Mesenteric fat pad (tissue), 1 donor: ENCODE results near the gene IKZF1. TPM values are rescaled to one million over a fixed set of nuclear protein-coding genes. Genes with fewer than 3 reads are reported as not detected.

ENCODE experiments used
- DNase-seq: peaks from one replicate; pipeline ENCODE4 v3.0.0-alpha.2; 2020; ENCODE audit warnings: low spot score
- long read RNA-seq: library from polyadenylated mRNA; unstranded; transcript quantifications from one replicate; pipeline ENCODE4 v2.0.0, GENCODE V29; 2020
- total RNA-seq: library from RNA; stranded (reverse); fragmentation: NEBNext Ultra II Directional; extraction: Animal tissue kit (Norgen Biotek cat#: 25700); gene quantifications from one replicate; pipeline ENCODE4 v1.2.1, GENCODE V29; 2021
- donor health status: DM: yes; HTN: yes; CAD: no.

Gene IKZF1
- 22.0 TPM for total RNA-seq
- long read RNA-seq, partial matches to known transcripts, result 3 of 12 reads
- long read RNA-seq, other reads (novel, unspliced or antisense), result 7 of 12 reads

DNA sequence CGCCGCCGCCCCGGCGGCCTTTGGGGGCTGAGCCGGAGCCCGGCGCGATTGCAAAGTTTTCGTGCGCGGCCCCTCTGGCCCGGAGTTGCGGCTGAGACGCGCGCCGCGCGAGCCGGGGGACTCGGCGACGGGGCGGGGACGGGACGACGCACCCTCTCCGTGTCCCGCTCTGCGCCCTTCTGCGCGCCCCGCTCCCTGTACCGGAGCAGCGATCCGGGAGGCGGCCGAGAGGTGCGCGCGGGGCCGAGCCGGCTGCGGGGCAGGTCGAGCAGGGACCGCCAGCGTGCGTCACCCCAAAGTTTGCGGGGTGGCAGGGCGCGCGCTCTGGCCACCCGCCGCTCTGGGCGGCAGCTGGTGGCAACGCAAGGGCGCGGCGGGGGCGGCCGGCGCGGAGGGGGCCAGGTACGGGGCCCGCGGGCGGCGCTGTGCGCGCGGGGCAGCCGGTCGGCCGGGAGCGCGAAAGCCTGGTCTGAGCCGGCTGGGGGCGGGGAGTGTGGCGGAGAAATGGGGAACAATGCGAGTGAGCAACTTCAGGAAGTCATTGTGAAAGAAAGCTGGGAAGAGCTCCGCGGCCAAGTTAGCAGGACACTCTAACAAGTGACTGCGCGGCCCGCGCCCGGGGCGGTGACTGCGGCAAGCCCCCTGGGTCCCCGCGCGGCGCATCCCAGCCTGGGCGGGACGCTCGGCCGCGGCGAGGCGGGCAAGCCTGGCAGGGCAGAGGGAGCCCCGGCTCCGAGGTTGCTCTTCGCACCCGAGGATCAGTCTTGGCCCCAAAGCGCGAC lies at the start of gene IKZF1:
IKZF1 (plus strand) TSS at position 588 of the 782 bp plus-strand sequence. CDS start 14,346 bp downstream, outside the sequence.
- DNase-seq, result no peak

DNA sequence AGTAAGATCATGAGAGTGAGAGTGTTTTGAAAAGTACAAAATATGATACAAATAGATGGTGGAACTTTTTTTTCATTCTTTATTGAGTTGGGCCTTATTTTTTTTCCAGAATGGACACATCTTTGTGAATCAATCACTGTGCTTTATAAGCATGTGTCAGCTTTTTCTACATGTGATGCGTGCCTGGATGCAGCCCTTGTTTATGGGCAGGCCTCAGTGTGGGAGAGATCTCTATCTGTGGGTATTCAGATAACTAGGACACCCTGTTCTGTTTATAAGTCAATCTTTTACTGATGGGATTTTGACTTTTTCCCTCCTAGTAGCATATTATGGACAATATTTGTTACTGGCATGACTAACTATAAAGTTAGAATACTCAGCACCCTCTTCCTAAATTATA lies 42.9 kb upstream of the IKZF1 start:
- DNase-seq, result no peak

DNA sequence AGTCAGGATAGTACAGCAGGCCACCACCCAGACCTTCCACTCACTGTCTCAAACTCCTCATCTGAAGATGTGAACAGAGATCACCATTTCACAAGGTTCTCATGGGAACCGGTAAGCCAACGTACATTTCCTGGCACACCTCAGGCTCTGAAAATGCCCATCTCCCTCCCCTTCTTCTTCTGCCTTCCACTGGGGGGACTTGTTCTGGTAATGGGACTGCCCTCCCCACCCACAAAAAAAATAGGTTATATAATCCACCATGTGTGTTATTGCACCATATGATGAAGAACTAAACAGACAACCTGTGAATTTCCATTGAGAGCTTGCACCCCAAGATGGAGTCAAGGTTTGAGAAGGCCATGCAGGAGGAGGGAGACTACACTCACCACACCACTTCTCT lies 42.1 kb upstream of the IKZF1 start:
- no peak for DNase-seq

DNA sequence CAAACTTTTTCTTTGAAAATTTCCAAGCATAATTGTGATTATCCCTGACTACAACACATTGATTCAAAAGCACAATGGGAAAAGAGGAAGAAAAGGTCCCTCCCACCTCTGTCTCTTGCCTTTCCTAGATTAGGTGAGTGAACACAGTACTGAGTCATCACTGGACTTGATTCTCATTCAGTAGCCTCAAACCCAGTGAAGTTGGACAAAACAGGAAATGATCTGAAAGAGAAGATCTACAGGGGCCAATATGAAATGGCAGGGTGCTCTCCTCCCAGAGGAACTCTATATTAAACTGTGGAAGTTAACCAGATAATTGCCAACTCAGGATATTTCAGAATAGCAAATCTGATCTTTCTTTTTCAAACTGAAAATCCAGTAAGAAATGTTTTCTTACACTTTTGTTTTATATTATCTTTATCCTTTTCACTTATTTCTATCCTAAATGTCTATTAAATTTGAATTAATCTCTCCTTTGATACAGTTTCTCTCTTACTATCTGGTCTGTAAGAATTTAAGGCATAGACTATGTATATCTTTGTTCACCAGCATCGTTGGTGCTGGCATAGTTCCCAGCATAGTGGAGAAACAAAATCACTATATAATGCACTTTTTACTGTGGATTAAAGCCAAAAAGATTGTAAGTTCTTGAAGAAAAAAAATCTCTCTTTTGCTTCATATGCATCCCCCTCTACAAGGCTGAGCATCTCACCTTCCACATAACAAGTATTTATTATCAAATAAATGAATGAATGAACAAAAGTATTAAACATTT lies 41.4 kb upstream of the IKZF1 start:
- no peak for DNase-seq

DNA sequence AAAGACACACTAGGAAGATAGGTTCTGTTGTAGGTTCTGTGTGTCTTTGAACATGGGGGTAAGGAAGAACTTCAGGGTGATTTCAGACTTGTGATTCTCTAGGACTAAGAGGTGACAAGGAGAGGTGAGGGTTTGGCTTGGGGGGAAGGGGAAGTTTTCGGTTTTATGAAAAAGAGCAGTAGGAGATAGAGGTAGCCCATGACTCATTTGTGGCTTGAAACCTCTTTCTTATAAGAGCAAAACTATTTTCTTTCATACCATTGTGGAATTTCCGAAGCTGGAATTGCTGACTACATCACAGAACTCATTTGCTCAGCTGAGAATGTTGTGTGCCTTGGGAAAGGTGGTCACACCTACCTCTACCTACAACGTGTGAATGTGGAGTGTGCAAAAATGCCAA lies 39.6 kb upstream of the IKZF1 start:
- no peak for DNase-seq

DNA sequence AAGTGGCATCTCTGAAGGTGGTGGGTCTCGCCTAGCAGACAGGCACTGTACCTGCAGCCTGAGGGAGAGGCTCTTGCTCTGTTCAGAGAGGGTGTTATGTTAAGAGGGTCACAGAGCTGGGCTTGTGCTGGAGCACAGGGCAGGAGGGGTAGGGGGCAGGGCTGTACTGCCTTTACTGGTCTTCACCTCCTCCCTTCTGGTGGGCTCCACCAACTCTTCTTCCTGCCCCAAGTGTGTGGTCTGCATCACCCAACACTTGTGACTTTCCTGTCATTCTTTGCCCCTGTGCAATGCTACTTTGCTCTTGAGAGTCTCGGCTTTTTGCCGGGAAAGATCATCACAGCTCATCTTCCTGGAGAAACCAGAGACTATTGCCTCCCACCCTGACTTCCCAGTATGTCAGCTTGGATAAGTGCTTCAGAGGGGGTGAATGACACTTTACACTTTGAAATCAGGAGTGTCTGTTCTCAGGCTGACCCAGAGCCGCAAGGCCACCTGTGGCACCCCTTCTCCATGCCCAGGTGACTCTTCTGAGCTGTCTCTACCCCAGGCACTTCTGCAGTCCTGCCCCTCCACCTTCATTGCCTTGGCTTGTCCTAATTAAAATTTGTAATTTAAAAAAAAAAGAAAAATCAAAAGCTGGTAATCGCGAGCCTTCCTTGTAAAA lies 38.4 kb upstream of the IKZF1 start:
- DNase-seq, result no peak

DNA sequence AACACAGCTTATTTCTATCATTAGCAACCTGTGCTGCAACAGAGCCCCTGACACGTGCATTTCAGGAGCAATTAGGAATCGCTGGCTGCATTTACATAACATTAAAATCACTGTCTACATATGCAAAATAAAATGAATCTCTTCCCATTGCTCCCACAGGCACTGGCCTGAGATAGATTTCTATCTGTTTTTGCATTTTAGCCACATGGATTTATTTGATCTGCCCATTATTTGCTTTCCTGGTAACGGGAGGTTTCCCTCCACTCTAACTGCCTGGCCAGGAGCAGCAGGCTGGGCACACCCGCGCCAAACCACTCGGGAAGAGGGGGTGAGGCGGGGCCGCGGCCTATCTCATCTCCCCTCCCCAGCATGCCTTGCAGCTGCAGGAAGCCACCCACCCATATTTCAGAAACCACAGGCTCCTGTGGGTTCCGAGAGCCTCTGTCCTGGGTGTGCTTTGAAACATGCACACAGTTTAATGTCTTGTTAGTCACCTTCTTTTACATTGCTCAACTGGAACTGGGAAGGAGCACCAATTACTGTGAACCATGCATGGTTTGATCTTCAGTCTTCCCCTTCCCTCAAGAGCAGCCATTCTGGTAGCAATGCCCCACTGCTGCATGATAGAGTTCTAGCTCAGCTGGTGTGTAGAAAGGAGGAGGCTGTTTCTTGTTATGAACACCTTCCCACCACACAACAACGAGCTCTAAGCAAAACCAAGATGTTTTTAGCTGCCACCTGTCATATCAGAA lies 37.7 kb upstream of the IKZF1 start:
- DNase-seq, result no peak

DNA sequence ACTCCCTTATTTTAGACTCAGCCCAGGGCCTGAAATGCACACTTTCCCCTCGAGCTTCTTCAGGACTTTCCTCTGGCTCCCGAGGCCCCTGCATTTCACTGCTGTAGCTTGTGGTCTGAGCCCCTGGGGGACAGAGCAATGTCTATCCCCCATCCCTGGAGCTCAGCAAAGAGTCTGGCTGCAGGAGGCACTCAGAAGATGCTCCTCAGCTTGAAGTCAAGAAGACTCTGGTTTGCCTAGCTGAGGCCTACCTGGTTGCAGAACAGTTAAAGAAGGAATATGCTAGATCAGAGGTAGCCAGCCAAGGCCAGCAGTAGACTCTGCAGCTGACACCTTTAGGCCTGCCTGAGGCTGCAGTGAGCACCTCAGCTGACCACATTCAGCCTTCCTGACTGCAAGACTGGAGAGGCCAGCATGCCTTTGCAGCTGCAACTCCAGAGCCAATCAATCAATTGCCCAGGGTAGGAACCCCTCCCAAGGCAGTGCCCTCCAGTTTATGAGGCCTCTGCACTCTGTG lies 36.9 kb upstream of the IKZF1 start:
- no peak for DNase-seq

DNA sequence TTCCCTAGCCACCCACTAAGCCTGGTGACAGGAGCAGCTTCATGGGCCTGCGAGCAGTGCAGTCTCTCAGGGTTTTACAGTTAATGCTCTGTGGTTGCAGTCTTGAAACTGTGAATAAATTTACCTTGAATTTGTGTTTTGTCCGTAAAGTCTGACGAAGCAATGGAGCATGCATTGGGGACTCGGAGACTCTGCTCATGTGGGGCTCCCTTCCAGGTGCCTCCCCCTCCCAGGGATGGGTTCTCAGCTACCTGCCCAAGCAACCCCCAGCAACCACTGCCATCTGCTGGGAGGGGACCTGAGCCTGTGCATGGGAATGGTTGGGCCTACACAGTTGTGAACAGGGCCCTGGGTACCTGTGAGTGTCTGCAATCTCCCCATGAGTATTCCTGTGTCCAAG lies 36.3 kb upstream of the IKZF1 start:
- no peak for DNase-seq

DNA sequence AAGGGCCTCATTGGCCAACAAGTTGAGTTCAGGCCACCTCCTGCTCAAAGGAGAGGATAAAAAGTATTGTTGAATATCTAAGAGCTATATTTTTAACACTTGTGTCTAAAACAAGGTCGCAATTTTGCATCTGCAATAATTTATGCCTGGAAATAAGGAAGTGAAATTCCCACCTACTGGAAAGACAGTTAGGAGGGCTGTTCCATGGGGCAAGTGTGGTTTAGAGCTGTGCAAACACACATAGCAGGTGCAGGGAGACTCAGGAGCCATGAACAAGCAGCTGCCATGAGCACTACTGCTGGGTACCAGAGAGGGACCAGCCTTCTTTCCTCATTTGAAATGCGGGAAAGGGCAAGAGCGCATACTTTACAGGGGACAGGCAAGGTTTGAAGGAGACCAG lies 35.5 kb upstream of the IKZF1 start:
- DNase-seq, result no peak

DNA sequence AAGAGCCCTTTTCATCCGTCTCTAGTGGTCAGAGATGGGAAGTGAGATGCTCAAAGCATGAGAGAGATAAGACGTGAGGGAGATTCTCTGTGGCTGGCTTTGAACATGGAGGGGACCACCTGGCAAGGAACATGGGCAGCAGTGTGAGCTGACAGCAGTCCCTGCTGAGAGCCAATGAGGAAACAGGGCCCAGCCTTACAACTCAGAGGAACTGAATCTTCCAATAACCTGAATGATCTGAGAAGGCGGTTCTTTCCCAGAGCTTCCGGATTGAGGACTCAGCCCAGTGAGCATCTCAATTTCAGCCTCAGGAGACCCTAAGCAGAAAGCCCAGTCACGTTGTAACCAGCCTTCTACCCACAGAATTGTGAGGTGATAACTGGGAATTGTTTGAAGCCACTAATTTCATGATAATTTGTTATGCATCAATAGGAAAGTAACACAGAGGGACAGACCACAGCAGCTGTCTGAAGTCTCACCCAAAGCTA lies 33.9 kb upstream of the IKZF1 start:
- DNase-seq, result no peak

DNA sequence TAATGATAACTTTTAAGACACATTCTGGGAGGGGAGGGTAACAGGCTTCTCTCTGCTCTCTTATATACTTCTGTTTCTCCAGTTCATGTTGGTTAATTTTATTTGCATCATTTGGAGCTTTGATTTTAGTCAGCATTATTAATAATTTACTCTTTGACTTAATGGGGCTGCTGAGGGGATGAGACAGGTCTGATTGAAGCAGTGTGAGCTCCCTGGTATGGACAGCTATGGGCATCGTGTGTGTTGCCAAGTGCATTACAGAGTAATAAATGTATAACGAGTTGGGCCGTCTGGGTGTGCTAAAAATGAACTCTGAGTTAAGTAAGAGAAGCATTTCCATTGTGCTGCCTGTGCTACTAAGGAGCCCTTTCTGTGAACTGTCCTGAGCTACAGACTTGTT lies 31.7 kb upstream of the IKZF1 start:
- no peak for DNase-seq

DNA sequence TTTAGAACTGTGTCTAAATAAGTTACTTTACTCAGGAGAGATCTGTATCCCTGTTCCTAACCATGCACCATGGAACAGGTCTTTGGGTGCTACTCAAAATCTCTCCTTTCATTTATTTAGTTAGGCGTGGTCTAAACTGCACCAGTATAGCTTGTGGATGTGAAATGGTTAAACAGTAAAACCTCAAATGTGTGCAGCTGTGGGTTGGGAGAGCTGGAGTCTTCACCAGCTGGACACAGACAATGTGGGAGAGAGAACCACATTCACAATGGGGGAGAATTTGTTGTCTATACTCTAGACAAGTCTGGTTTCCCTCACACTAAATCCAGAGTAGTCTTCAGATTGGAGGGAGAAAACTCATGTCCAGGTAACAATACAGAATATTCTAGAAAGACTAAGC lies 31.2 kb upstream of the IKZF1 start:
- DNase-seq, result no peak

DNA sequence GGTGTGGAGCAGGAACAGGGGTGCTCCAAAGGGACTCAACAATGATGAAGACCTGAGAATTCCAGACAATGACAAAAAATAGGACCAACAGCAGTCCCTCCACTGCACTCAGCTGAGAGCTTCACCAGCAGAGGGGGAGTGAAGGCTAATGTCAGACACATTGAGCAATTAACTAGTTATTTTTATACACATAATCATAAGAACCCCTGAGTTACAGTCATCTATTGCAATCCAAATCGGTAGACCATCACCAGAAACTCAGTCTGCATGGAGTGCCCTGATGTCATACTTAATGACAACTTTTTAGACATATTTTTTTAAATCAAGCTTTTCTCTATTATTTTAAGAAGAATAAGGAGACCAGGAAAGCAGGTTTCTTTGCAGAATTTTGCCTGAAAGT lies 30.6 kb upstream of the IKZF1 start:
- DNase-seq, result no peak

DNA sequence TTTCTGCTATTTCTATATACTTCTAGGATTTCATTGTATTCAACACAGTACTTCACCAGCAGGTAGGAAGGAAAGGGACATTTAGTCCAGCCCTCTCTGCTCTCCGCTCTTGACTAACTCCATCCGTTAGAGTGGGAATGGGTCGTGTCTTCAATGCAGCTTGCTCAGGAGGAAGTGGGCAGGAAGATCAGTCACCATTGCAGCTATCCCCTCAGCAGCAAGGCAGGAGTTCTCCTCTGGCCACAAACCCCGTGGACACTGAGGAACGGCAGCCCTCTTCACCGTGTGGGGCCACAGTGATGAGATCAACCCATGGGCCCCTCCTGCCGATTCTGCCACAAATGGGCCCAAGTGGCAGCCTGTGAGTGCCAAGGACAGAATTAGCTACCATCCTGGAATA lies 30.2 kb upstream of the IKZF1 start:
- DNase-seq, result no peak

DNA sequence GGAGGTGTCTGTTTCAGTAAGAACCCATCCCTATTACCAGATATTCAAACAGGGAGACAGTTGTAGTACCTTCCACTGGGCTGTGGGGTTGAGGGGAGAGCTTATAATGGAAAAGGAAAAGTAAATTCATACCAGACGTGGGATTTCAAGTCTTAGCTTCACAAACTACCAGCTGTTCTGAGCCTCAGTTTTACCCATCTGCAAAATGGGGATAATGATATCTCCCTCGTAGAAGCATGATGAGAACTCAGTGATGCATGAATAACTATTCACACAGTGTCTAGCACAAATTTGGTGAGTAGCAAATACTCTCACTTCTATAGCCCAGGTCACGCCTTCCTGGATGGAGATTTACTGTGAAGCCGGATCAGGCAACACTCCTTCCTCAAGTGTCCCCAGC lies 29.1 kb upstream of the IKZF1 start:
- DNase-seq, result no peak

DNA sequence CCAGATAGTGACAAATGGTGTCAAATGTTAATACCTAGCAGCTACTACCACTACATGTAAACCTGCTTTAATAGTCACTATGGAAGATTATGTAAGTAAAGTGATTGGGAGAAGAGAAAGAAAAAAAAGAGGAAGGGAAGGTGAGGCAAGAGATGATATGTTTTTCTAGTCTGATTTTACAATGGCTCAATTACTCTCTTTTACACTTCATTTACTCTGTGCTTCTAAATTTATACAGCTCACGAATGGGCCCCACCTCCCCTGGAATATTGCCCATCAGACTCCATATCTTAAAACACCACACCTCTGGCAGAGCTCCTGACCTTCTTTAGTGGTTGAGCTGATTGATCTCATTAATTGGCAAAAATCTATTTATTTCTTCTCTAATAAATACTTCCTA lies 28.0 kb upstream of the IKZF1 start:
- no peak for DNase-seq

DNA sequence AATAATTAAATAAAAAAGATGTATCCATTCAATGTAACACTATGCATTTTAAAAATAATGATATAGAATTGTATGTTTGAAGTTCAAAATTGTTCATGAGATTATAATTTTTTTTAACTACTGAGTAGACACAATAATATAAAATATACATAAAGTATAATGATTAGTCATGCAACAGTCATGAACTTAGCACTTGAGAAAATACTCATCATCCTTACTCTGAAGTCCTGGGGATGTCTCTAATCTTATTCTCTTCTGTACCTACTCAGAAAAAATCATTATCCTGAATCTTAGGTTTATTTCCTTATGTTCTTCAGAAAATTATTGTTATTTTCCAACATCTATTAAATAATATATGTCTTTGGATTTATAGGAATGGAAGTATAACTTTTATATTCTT lies 26.4 kb upstream of the IKZF1 start:
- no peak for DNase-seq

DNA sequence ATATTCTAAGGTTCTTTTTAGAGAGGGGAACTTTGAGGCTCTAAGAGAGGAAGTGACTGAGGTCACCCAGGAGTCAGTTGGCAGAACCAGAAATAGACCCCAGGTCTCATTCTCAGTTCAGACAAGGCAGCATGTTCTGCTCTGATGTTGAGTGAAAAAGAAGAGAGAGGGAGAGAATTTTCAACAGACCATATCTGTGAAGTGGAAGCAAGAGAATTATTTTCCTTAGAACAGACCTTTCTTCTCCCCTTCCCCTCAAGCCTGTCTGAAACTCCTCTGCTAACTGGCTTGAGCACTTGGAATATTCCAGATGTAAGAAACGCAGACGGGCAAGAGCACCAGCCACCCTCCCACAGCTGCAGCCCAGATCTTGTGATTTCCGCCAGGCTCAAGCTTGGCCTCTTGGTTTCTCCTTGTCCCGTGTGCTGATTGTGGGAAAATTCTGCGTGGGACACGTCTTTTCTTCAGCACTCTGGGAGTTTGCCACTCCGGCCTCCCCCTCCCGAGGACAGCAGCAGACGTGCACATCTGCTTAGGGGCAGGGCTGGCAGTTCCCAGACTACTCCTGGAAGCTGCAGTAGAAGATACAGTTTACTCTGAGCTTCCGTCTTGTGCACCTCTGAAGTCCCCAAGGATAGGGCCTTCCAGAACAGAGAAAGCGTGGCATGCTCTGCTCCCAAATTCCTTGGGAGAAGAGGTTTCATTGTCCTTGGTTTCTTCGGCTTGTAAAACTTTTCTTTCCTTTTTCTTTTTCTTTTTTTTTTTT lies 22.7 kb upstream of the IKZF1 start:
- no peak for DNase-seq
